ENCODE results near the gene RYR2.

- TF ChIP-seq POLR2AphosphoS5 (IDR thresholded peaks at IDR 0.05) (no peak), CTCF (IDR thresholded peaks at IDR 0.05) (no peak)
These were observed 310.8 kb downstream of the RYR2 start for GRCh38 chr1:237352747-237353146.
